Eye (tissue), 1 donor: Measurements from ENCODE around the gene FAM228A.
"Not testable (repeated sequence)": the region's sequence is repeated elsewhere in the genome, so short reads cannot be mapped to it uniquely, and the experiment has no call there.

ENCODE experiments used
- DNase-seq: peaks from one replicate; pipeline ENCODE4 v3.0.0-alpha.2; 2015

The FAM228A gene

DNA sequence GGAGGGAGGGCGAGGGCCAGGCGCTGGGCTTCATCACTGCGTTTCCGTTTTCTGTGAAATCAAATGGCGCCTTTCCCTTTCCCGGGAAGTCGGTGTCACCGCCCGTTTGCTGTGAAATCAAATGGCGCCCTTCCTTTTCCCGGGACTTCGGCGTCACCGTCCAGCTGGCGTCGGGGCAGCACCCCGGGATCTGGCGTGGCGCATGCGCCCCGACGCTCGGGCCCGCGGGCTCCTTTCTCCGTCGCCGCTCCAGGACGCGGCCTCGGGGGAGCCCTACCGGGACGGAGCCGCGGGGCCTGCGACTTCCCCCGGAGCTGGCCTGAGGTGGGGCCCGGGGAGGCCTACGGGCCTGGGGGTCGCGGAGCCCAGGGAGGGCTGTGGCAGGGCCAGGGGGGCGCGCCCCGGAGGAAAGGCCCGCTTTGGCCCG, at the start of gene FAM228A:
Gene FAM228A, plus strand, starts transcription at position 203 of the 427 bp plus-strand sequence. CDS start 428 bp downstream, outside the sequence.
- DNase-seq: no peak

DNA sequence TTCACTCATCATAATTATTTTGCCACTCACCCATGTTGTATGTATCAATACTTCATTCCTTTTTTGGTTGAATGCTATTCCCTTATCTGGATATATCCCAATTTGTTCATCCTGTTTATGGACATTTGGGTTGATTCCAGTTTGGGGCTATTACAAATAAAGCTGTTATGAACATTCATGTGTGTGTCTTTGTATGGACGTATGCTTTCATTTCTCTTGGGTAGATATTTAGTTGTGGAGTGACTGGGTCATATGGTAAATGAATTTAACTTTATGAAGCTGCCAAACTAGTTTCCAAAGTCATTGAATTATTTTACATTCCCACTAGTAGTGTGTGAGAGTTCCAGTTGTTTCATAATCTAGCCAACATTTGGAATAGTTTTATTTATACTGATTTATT, 48.9 kb upstream of the FAM228A start:
- DNase-seq: no peak

DNA sequence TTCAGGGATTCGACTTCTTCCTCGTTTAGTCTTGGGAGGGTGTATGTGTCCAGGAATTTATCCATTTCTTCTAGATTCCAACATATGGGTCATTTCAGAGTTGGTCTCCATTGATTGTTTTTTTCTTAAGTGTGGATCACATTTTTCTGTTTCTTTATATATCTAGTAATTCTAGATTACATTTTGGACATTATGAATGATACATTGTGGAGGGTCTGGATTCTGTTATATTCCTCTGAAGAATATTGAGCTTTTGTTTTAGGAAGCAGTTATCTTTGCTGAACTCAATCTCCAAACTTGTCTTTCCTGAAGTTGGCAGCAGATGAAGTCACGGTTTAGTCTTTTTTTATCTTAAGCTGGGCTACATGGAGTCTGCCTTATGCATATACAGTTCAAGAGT, 42.3 kb upstream of the FAM228A start:
- DNase-seq: no peak

GRCh38 chr2:24140305-24140704, 34.5 kb upstream of the FAM228A start:
- DNase-seq: not testable (repeated sequence)

DNA sequence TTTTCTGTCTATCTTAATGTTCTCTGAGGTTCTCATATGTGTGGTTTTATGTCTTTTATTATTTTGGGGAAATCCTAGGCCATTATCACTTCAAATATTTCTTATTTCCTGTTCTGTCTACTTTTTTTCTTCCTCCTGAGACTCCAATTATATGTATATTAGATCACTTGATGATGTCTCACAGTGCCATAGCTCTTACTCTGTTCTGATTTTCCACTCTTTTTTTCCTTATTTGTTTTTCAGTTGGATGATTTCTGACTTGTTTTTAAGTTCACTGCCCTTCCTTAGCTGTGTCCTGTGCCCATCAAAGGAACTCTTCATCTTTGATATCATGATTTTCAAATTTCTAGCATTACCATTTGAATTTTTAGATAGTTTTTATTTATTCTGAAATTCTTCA, 27.5 kb upstream of the FAM228A start:
- DNase-seq: peak; percentile 16

GRCh38 chr2:24152413-24153197, 22.2 kb upstream of the FAM228A start:
- DNase-seq: no peak

DNA sequence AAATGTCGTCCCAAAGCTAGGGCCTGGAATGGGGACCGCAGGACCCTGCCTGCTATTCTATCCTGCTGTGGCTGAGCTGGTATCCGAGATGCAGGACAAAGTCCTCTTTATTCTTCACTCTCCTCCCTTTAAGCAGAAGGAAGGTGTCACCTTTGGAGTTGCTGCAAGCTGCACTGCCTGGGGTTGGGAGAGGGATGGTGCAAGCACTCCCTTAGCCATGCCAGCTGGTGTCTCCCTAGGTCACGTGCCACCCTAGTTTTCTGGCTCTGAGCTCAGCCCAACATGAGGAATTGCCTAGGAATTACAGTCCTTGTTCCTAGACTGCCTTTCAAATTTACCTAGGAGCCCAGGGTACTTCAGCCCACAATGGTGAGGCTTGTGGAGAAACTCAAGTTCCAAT, 21.4 kb upstream of the FAM228A start:
- no peak for DNase-seq

GRCh38 chr2:24158131-24158530, 16.7 kb upstream of the FAM228A start:
- no peak for DNase-seq

DNA sequence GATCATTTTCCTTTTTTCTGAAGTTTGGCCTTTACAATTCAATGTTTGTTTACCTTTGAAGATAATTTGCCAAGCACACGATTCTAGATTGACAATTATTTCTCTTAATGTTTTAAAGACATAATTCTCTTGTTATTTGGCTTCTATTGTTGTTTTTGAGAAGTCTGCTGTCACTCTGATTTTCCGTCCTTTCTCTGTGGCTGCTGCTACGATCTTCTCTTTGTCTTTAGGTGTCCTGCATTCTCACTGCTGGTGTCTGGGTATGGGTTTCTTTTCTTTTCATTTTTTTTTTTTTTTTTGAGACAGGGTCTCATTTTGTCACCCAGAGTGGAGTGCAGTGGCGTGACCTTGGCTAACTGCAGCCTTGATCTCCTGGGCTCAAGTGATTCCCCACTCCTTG, 15.1 kb upstream of the FAM228A start:
- DNase-seq: no peak

DNA sequence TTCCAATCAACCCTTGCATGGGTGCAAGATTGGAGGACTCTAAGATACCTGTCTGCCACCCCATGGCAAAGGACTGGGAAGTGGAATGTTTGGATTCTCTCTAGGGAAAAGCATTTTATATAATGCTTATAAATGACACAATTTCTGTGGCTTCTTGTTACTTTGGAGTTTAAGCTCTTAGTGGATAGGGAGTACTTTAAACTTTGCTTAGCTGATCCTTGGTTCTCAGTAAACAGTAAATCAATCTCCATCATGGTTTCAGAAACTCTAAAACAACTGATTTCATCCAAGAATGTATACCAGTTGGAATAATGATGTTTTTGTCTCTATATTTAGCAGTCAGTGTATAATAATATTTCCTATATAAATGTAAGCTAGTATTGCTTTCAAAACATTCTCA, 14.1 kb upstream of the FAM228A start:
- DNase-seq: no peak

DNA sequence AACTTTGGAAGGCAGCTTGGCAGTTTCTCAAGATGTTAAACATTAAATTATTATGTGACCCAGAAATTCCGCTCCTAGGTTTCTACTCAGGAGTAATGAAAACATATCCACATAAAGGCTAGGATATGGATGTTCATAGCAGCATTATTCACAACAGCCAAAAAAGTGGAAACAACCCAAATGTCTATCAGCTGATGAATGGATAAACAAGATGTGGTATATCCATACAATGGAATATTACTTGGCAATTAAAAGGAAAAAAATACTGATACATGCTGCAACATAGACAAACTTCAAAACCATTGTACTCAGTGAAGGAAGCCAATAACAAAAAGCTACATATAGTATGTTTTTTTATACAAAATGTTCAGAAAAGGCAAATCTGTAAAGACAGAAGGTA, 12.4 kb upstream of the FAM228A start:
- no peak for DNase-seq

- DNase-seq: no peak
These were observed 11.7 kb upstream of the FAM228A start for GRCh38 chr2:24163186-24163585.

DNA sequence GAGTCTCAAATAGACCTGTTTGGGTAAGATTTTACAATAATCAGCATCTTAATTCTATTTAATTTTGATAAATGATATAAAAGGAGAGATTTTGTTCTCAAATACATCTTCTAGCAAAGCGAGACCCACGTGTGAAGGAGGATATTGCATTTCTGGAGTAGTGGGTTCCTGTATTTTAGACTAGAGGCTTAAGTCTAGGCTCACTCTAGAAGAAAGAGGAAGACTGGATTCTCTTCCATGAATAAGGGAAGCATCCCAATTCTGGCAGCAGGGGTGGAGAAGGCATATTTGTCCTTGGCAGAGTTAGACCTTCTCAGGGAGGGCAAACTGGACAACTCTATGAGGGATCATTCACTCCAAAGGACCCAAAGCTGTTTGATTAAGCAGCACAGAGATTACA, 11.3 kb upstream of the FAM228A start:
- DNase-seq: no peak

DNA sequence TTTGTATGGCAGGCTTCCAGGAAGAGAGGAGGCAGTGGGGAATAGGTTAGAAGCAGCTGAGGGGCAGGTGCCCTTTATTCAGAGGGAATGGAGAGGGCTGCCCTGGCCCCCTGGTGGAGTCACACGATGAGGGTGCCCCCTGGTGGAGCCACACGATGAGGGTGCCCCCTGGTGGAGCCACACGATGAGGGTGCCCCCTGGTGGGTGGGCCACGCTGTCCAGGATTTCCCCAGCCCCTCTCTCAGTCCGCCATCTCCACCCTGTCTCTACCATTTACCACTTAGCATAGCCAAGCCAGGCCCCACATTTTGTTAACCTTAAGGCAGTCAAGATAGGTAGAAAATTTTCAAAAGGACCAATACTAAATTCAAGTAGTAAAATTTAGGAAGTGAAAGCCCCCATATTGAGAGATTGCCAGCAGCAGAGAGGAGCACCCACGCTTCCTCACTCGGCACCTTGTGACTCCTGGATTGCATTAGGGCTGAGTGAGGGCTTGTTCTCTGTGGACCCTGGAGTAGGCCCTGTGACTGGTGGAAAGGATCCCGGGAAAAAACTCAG, 10.4 kb upstream of the FAM228A start:
- DNase-seq: no peak

- DNase-seq: no peak
These were observed 5.8 kb upstream of the FAM228A start for GRCh38 chr2:24169023-24169422.

DNA sequence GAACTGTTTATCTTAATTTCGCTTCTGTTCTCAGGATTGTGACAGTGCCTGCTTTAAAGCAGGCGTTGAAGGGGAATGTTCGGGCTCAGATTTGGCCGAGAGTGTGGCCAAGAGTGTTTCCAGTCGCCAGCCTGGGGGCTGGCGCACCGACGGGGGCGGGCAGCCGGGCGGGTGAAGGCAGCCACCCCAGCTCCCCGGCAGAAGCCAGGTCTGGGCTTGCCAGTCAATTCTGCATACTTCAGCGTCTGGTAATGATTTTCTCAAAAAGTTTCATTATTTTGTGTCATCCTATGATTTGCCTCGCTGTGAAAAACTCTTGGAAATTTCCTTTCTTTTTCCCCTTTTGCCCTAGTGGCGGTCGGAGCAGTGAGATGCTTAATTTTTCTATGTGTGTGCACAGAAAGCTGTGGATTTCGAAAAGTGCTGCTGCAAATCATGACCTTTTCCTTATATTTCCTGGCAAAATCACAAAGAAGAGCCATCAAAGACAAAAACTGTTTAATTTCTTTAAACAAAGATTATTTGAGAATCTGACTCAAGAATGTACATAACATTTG, 856 bp downstream of the FAM228A start:
- no peak for DNase-seq

GRCh38 chr2:24176326-24176725, 1.5 kb downstream of the FAM228A start:
- no peak for DNase-seq

DNA sequence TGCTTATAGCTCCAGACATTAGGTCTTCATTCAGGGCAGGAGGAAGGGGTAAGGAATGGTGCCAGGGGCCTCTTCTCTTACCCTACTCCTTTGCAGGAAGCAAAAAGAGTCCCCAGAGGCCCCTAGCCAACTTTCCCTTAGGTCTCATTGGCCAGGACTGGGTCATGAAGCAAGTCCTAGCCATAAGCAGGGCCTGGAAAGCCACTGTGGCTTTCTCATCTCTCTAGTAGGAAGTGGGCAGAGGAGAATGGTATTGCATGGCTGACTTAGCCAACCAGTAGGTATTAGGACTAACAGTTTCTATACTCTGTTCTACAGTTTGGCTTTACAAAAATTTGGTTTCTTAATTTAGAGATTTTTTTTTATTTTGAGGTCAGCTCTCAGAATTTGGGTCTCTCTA, 4.8 kb downstream of the FAM228A start:
- DNase-seq: no peak

DNA sequence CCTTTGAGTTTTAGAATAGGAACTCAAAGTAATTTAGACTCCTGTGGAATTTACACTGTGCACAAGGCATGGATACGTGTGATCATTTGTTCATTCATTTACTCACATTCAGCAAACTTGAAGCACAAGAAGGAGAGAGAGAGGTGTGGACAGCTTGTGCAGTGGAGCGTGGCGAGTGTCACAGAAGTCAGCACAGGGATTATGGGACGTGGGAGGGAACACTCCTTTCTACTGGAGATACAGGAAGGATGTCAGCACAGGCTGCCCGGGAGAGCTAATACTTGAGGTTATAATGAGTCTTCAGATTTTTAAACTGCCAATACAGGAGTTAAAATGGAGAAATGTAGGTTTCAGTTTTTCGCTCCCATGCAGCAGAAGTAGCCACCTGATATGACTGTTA, 7.0 kb downstream of the FAM228A start:
- DNase-seq: peak; percentile 48

DNA sequence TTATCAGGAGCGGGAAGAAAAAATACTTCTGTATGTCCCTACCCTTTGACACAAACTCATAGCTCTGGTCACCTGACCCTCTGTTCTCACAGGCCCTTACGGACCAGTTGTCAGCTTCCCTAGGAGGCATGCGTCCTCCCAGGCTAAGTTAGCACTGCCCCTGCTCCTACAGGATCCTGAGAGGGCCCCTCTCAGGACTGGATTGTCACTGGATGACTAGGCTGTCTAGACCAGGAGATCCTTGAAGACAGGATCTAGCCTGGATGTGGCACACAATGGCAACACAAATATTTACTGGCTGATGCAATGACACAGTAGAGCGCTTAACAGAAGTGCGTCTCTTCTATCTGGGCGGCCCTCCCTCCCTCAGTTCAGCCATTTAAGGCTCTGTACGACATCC, 7.7 kb downstream of the FAM228A start:
- no peak for DNase-seq

DNA sequence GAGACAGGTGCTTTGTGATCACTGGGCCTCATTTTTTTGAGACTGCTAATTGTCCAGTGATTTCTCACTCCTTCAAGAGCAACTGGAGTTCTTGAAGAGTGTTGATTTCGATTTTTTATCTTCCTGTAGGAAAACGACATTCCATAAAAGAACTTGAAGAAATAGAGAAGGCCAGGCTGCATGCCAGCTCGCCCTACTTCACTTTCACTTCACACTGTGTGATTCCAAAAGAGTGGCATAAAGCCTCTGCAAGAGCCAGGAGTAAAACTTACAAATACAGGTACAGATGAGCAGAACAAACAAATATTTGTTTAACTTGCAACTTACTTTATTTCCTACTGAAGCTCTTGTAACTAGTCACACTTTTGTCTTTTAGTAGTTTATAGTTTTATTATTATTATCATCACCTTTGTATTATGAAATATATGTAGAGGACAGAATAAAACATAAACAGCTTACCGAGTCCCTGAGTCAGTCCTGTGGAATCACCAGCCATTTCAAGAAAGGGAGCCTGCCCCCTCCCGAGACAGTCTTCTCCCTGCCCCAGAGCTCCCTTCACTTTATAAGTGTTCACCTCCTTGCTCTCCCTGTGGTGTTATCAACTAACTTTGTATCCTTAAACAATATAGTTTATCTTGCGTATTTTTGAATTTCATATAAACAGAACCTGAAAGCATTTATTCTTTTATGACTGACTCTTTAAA, 8.7 kb downstream of the FAM228A start:
- DNase-seq: no peak

DNA sequence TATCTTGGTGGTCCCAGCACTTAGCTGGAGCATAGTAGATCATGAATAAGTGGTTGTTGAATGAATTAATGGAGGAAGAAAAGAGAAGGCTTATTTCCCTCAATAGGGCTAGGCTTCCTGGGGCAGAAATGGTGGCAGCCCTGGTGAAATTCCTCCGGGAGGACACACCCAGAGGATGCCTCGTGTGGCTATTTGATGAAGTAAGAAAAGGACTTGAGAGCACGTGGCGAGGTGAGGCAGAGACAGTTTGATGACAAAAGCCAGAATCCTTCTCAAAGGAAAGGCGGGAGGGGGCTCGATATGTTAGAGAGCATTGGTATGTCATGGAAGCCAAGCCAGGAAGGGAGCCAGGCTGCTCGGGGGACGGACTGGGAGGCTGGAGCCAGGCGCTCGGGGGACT, 14.7 kb downstream of the FAM228A start:
- no peak for DNase-seq

DNA sequence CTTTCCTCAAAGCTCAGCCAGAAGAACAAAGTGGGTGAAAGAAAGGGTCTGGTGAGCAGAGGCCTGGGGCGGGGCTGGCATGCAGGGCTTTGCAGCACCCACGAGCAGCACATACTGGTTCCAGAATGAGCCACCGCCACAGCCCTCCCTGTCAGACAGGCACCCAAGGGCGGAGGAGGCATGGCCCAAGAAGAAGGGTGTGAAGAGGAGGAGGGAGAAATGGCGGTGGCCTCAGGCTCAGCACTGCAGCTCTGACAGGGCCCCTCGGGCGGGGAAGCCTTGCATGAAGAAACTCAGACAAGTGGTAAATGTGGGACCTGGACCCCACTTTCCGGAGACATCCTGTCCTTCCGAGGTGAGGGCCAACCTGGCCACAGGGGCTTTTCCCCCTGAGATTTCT, 15.7 kb downstream of the FAM228A start:
- DNase-seq: no peak

DNA sequence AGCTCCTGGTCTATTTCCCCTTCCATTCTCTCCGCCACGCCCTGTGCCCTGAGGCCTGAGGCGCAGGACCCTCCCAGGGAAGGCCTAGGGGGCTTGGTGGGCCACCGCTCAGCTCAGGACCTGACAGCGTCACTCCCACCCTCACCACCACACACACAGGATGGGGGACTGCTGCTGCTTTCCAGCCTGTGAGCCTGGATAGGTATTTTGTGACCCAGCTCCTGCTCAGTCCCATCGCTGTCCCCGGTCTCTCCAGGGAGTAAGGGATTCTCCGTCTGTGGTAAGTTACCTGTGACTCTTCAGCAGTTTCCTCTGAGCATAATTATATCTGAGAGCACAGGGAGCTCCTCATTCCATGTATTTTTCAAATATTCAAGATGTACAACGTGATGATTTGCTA, 16.3 kb downstream of the FAM228A start:
- DNase-seq: no peak
